DMS53 treated with DMSO at 0.1 percent for 48 hours (cell line): Measurements from ENCODE around the gene CBLL1.

Experiments
- DNase-seq: peaks from one replicate; lab custom pipeline; 2025; ENCODE audit not compliant: unreplicated experiment; lab: John Stamatoyannopoulos, UW

CBLL1 gene

GRCh38 chr7:107743567-107744344, at the start of gene CBLL1:
TSS of gene CBLL1 (plus strand) at chr7:107744142. CDS start at chr7:107744164, 22 bp downstream.
- peak; percentile 97 for DNase-seq

GRCh38 chr7:107694386-107694785, 49.6 kb upstream of the CBLL1 start:
- DNase-seq = no peak

GRCh38 chr7:107696330-107696946, 47.5 kb upstream of the CBLL1 start:
- DNase-seq = no peak

- no peak for DNase-seq
Observed at GRCh38 chr7:107697321-107698049, 46.5 kb upstream of the CBLL1 start.

- DNase-seq = no peak
Observed at GRCh38 chr7:107700570-107700969, 43.4 kb upstream of the CBLL1 start.

GRCh38 chr7:107701191-107701590, 42.8 kb upstream of the CBLL1 start:
- DNase-seq = no peak

GRCh38 chr7:107703219-107703618, 40.7 kb upstream of the CBLL1 start:
- DNase-seq = no peak

- DNase-seq = no peak
Observed at GRCh38 chr7:107703872-107704271, 40.1 kb upstream of the CBLL1 start.

- no peak for DNase-seq
Observed at GRCh38 chr7:107708956-107709355, 35.0 kb upstream of the CBLL1 start.

GRCh38 chr7:107711301-107711700, 32.6 kb upstream of the CBLL1 start:
- no peak for DNase-seq

- peak; percentile 38 for DNase-seq
Observed at GRCh38 chr7:107712025-107712424, 31.9 kb upstream of the CBLL1 start.

GRCh38 chr7:107712896-107713295, 31.0 kb upstream of the CBLL1 start:
- DNase-seq = no peak

- DNase-seq = no peak
Observed at GRCh38 chr7:107715531-107715930, 28.4 kb upstream of the CBLL1 start.

GRCh38 chr7:107718456-107719193, 25.3 kb upstream of the CBLL1 start:
- no peak for DNase-seq

- DNase-seq = no peak
Observed at GRCh38 chr7:107721286-107721685, 22.7 kb upstream of the CBLL1 start.

- no peak for DNase-seq
Observed at GRCh38 chr7:107723255-107723654, 20.7 kb upstream of the CBLL1 start.

- DNase-seq = peak; percentile 55
Observed at GRCh38 chr7:107725138-107725740, 18.7 kb upstream of the CBLL1 start.

GRCh38 chr7:107726356-107727130, 17.4 kb upstream of the CBLL1 start:
- no peak for DNase-seq

- DNase-seq = no peak
Observed at GRCh38 chr7:107728276-107728675, 15.7 kb upstream of the CBLL1 start.
